DMS53 (cell line): Measurements from ENCODE around the gene RCN1.

ENCODE experiments used
- DNase-seq: peaks from one replicate; lab custom pipeline; 2025; lab: John Stamatoyannopoulos, UW

RCN1 gene

GRCh38 chr11:32079553-32079952 lies 11.3 kb upstream of the RCN1 start:
- DNase-seq: no peak

- no peak for DNase-seq
These were observed 10.4 kb upstream of the RCN1 start for GRCh38 chr11:32080361-32080980.

GRCh38 chr11:32081129-32081641 lies 9.7 kb upstream of the RCN1 start:
- DNase-seq: peak; percentile 65

GRCh38 chr11:32081901-32082300 lies 9.0 kb upstream of the RCN1 start:
- no peak for DNase-seq

- no peak for DNase-seq
These were observed 8.4 kb upstream of the RCN1 start for GRCh38 chr11:32082346-32082986.

- no peak for DNase-seq
These were observed 3.3 kb upstream of the RCN1 start for GRCh38 chr11:32087597-32087996.

DNA sequence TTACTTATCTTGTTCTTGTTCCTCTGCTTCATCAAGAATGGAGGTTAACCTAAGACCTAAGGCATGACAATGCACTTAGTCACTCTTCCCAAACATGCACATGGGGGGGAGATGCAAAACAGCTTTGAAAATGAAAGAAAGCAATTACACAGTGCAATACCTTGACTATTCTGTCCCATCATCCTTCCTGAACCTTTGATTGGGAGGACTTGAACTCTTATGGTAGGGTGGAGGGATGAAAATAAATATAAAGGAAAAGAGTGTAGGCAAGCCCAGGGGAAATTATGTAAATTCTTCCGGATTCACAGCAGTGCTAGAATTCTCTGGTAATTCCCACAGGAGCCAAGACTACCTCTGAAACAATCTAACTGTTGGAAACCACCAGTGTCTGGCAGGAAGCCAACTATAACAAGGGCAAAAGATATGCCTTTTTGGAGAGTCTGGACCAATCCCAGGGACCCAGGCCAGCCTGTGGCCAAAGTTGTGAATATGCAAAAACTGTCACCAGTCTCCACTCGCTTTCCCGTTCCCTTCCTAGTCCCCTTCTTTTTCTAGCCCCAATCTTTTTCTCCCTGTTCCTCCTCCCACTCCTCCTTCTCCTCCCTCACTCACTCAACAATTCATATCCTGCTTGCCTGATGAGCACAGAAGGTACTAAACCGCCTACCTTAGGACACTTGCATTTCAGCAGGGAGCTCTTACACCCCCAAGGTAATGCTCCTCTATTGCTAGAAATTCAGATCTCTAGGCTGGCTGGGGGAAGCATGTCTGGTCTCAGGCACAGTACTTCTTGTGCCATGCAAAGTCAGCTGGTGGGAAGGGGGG lies 2.5 kb upstream of the RCN1 start:
- peak; percentile 9 for DNase-seq

DNA sequence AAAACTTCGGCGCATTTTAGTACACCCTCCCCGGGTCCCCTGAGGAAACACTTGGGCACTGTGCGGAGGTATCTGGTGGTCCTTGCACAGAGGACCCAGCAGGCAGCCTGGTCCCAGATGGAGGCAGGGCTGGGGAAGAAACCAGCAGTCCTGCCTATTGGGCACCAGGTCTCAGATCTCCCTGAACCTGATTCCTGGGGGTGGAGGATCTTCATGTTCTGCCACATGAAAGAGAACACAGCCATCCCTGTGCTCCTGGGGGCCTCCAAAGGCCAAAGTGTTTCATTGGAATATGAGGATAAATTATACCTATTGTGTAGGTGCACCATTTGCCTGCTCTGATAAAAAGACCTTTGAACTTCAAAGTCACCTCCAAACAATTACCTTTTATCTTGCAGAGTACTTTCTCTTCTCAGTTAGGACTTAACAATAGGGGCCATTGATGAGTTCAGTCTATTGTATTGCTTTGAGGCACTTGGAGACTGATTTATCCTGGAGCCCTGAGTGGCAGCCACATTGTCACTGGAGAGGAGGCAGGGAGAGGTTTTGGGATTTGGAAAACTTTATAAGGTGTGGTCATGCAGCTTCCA lies 1.8 kb downstream of the RCN1 start:
- no peak for DNase-seq

GRCh38 chr11:32094923-32095322 lies 4.0 kb downstream of the RCN1 start:
- DNase-seq: no peak

DNA sequence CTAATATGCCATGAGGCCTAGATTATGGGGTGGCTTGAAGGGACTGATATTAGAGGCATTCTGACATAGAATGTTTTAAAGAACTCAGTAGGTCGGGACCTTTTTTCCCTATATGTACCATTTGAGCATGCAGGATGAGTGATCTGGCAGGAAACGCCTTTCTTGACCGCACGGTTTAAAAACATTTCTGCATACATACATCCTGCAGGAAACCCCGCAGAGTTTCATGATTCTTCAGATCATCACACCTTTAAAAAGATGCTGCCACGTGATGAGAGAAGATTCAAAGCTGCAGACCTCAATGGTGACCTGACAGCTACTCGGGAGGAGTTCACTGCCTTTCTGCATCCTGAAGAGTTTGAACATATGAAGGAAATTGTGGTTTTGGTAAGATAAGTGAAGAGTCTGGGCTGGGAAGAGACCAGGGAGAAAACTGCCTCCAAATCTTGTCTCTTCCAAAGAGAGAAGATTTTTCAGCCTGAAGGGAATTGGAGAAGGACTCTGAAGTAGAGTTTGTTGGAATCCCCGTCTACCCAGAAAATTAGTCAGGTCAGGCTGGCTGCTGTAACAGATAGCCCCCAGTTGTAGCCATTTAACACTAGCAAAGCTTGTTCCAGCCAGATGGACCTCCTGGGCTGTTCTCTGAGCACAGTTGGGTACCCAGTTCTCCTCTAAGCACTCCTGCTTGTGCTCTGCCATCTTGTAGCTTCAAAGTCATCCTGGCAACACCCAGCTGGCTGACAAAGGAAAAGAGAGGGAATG lies 7.4 kb downstream of the RCN1 start:
- no peak for DNase-seq

DNA sequence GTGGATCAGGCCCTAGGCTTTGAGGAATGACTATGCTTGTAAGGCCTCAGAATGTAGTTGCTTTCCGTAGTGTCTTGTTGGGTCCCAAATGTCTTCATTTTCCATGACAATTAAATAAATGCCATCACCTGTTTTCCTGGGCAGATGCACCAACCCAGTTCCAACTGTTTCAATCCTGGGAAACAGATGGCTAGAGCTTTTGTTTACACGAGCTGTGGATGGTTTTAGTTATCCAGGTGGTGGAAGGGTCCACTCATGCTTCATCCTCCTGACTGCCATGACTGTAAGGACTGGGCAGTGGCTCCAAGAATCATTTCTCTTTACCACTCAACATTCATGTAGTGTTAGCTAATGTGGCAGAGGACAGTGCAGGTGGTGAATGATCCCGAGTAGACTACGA lies 8.6 kb downstream of the RCN1 start:
- no peak for DNase-seq

- DNase-seq: no peak
These were observed 9.6 kb downstream of the RCN1 start for GRCh38 chr11:32100495-32100894.

GRCh38 chr11:32101791-32102190 lies 10.9 kb downstream of the RCN1 start:
- DNase-seq: no peak

DNA sequence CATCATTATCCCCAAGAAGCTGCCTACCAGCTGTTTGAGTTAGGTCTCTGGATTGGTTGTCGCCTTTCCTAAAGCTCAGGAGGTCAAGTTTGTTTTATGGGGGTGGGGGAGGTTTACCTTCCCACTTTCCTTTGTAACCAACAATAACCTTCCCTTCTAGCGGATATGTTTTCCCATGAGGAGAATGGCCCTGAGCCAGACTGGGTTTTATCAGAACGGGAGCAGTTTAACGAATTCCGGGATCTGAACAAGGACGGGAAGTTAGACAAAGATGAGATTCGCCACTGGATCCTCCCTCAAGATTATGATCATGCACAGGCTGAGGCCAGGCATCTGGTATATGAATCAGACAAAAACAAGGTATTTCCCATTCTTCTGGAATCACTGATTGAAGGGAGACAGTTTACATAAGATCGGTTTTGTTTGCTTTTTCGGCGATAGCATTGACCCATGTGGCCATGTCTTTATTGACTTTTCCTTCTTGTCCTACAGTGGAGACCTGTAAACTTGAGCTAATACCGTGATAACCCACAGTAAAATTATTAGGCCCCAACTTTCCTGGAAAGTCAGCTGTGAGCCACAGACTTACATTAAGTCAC lies 12.3 kb downstream of the RCN1 start:
- DNase-seq: peak; percentile 57

GRCh38 chr11:32103941-32104340 lies 13.1 kb downstream of the RCN1 start:
- DNase-seq: no peak

DNA sequence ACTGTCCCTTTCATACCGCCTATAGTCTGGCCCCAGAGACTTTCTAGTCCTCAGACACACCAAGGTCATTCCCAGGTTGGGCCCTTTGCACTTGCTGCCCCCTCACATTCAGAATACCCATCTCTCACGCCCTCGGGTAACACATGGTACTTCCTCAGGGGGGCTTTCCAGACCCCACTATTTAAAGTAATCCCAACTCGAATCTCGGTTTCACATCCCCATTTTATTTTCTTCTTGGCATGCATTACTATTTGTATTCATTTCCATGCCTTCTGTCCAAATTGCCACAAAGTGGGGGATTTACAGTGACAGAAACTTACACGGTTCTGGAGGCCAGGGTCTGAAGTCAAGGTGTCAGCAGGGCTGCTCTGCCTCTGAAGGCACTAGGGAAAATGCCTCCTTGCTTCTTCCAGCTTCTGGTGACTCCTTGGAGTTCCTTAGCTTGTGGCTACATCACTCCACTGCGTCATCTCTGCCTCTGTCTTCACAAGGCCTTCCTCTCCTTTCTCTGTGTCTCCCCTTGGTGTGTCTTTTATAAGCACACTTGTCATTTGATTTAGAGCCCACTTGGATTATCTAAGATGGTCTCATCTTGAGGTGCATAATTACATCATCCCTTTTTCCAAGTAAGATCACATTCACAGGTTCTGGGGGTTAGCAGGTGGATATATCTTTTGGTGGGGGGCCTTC lies 15.1 kb downstream of the RCN1 start:
- DNase-seq: no peak

- DNase-seq: no peak
These were observed 16.8 kb downstream of the RCN1 start for GRCh38 chr11:32107647-32108046.

- no peak for DNase-seq
These were observed 17.7 kb downstream of the RCN1 start for GRCh38 chr11:32108576-32108975.

DNA sequence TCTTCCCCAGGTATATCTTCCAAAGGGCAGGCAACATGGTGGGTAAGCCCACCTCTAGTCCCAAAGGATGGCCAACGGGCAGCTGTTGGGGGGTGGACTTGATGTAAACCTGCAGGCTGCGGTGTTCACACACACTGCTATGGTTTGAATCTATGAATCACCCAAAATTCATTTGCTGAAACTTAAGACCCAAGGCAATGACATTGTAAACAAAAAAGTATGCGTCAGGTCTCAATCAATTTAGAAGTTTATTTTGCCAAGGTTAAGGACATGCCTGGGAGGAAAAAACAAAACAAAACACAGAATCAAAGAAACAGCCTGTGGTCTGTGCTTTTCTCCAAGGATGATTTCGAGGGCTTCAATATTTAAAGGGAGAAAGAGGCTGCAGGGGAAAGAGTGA lies 18.3 kb downstream of the RCN1 start:
- DNase-seq: no peak

DNA sequence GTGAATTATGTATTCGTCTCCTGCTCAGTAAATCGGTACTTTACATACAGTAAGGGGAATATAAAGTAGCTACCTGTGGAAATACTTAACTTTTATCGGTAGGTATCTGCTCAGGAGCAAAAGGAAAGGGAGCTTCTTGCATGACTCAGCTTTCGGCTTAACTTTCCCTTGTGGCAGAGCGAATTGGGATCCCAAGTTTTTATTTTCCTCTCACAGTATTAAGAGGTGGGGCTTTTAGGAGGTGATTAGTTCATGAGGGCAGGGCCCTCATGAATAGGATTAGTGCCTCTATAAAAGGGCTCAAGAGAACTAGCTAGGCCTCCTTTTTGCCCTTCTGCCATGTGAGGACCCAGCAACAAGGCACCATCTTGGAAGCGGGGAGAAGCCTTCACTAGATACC lies 18.7 kb downstream of the RCN1 start:
- no peak for DNase-seq

DNA sequence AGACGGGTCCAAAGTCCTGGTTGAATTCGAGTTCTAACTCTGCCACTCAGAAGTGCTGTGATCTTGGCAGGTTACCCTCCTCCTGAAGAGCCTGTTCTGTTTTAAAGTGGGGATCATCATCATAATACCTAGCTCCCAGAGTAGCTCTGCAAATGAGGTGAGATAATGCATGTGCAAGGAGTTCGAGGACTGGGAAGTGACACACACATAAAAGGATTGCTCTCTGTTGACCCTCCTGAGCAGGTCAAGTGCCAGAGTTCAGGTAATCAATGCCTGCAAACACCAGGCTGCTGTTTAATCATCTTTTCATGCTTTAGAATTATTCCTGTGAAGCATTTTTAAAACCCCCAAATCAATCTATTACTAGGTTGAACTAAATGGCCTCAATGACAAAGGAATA lies 19.9 kb downstream of the RCN1 start:
- DNase-seq: no peak
